ENCODE data around the gene PPFIA2.

DNA sequence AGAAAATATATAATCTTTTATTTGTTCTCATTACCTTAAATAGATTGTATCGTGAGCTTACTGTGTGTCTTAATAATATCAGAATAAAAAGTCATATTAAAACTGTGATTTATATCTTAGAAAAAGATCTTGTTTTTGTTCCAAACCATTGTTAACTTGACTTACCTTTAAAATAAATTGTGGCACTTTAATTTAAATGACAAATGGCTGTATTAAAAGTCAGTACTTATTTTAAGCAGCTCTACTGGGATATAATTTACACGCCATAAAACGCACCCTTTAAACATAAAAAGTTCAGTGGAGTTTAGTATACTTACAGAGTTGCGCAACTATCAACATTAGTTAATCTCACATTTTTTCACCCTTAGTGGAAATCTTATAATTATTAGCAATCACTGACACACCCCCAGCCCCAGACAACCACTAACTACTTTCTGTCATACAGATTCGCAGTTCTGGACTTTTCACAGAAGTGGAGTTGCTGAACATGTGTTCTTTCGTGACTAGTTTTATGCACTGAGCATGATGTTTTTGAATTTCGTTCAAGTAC lies 369.5 kb downstream of the PPFIA2 start:
- no peak for TF ChIP-seq EZH2 (IDR thresholded peaks at IDR 0.05; ENCODE audit: borderline replicate concordance, insufficient read depth, low read length, poor library complexity, severe bottlenecking)
- TF ChIP-seq POLR2AphosphoS5 (IDR thresholded peaks at IDR 0.05), result no peak
- no peak for TF ChIP-seq TAF1 (IDR thresholded peaks at IDR 0.05; ENCODE audit: low read depth)
- TF ChIP-seq, protein P1, sequence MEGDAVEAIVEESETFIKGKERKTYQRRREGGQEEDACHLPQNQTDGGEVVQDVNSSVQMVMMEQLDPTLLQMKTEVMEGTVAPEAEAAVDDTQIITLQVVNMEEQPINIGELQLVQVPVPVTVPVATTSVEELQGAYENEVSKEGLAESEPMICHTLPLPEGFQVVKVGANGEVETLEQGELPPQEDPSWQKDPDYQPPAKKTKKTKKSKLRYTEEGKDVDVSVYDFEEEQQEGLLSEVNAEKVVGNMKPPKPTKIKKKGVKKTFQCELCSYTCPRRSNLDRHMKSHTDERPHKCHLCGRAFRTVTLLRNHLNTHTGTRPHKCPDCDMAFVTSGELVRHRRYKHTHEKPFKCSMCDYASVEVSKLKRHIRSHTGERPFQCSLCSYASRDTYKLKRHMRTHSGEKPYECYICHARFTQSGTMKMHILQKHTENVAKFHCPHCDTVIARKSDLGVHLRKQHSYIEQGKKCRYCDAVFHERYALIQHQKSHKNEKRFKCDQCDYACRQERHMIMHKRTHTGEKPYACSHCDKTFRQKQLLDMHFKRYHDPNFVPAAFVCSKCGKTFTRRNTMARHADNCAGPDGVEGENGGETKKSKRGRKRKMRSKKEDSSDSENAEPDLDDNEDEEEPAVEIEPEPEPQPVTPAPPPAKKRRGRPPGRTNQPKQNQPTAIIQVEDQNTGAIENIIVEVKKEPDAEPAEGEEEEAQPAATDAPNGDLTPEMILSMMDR (IDR thresholded peaks at IDR 0.05; ENCODE audit: poor library complexity, severe bottlenecking), result no peak
- TF ChIP-seq, protein P2, sequence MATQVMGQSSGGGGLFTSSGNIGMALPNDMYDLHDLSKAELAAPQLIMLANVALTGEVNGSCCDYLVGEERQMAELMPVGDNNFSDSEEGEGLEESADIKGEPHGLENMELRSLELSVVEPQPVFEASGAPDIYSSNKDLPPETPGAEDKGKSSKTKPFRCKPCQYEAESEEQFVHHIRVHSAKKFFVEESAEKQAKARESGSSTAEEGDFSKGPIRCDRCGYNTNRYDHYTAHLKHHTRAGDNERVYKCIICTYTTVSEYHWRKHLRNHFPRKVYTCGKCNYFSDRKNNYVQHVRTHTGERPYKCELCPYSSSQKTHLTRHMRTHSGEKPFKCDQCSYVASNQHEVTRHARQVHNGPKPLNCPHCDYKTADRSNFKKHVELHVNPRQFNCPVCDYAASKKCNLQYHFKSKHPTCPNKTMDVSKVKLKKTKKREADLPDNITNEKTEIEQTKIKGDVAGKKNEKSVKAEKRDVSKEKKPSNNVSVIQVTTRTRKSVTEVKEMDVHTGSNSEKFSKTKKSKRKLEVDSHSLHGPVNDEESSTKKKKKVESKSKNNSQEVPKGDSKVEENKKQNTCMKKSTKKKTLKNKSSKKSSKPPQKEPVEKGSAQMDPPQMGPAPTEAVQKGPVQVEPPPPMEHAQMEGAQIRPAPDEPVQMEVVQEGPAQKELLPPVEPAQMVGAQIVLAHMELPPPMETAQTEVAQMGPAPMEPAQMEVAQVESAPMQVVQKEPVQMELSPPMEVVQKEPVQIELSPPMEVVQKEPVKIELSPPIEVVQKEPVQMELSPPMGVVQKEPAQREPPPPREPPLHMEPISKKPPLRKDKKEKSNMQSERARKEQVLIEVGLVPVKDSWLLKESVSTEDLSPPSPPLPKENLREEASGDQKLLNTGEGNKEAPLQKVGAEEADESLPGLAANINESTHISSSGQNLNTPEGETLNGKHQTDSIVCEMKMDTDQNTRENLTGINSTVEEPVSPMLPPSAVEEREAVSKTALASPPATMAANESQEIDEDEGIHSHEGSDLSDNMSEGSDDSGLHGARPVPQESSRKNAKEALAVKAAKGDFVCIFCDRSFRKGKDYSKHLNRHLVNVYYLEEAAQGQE (IDR thresholded peaks at IDR 0.05; ENCODE audit: borderline replicate concordance), result no peak
- TF ChIP-seq EP300 (conservative IDR thresholded peaks at IDR 0.05; ENCODE audit: poor library complexity, severe bottlenecking), result no peak
- no peak for TF ChIP-seq RAD21 (conservative IDR thresholded peaks at IDR 0.05)

All from neural cell (in vitro differentiated cells).